ENCODE data around the gene RHBDD1.
A peak's percentile ranks its signal among the peaks of the same experiment; 100 is the strongest.
"Not testable (repeated sequence)": the region's sequence is repeated elsewhere in the genome, so short reads cannot be mapped to it uniquely, and the experiment has no call there.

RHBDD1 gene

DNA sequence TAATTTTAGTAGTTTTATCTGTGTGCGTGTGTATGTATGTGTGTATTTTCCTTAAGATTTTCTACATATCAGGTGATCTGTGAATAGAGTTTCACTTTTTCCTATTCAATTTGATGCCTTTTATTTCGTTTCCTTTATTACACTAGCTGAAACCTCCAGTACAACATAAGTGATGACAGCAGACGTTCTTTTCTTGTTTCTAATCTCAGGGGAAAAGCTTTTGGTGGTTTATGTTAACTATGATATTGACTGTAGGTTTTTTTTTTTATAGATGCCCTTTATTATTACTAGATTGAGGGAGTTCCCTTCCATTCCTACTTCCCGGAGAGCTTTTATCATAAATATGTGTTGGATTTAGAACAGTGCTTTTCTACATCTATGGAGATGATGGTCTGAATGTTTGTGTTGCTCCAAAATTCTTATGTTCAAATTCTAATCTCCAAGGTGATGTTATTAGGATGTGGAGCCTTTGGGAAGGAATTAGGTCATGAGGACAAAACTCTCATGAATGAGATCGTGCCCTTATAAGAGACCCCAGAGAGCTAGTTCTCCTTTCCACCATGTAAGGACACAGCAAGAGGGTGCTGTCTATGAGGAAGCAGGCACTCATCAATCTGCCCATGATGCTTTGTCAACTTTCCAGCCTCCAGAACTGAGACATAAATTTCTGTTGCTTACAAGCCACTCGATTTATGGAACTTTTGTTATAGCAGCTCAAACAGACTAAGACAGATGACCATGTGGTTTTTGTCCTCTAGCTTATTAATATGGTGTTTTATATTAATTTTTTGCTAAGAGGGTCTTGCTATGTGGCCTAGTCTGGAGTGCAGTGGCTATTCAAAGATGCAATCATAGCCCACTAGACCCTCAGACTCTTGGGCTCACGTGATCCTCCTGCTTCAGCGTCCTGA lies 5.9 kb upstream of the RHBDD1 start:
- no peak for ATAC-seq (ENCODE audit: low read depth)
- no peak overlapping the region for H3K27ac ChIP-seq (ENCODE audit: poor library complexity, severe bottlenecking)
- no peaks in the 10 kb centered on the region for H3K9me3 ChIP-seq (ENCODE audit: severe bottlenecking)
- no peak for DNase-seq (ENCODE audit: low spot score)
- no peak overlapping the region for H3K4me3 ChIP-seq (ENCODE audit: severe bottlenecking)
- peaks cover 3% of the 10 kb centered on the region for H3K4me1 ChIP-seq (ENCODE audit: insufficient read depth, poor library complexity, severe bottlenecking)
- H3K27me3 ChIP-seq (ENCODE audit: insufficient read depth, poor library complexity, severe bottlenecking) = no peaks in the 10 kb centered on the region
- H3K36me3 ChIP-seq (ENCODE audit: low read depth) = no peaks in the 10 kb centered on the region
- TF ChIP-seq, protein P1, sequence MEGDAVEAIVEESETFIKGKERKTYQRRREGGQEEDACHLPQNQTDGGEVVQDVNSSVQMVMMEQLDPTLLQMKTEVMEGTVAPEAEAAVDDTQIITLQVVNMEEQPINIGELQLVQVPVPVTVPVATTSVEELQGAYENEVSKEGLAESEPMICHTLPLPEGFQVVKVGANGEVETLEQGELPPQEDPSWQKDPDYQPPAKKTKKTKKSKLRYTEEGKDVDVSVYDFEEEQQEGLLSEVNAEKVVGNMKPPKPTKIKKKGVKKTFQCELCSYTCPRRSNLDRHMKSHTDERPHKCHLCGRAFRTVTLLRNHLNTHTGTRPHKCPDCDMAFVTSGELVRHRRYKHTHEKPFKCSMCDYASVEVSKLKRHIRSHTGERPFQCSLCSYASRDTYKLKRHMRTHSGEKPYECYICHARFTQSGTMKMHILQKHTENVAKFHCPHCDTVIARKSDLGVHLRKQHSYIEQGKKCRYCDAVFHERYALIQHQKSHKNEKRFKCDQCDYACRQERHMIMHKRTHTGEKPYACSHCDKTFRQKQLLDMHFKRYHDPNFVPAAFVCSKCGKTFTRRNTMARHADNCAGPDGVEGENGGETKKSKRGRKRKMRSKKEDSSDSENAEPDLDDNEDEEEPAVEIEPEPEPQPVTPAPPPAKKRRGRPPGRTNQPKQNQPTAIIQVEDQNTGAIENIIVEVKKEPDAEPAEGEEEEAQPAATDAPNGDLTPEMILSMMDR (IDR thresholded peaks at IDR 0.05; ENCODE audit: poor library complexity, severe bottlenecking) = no peak

DNA sequence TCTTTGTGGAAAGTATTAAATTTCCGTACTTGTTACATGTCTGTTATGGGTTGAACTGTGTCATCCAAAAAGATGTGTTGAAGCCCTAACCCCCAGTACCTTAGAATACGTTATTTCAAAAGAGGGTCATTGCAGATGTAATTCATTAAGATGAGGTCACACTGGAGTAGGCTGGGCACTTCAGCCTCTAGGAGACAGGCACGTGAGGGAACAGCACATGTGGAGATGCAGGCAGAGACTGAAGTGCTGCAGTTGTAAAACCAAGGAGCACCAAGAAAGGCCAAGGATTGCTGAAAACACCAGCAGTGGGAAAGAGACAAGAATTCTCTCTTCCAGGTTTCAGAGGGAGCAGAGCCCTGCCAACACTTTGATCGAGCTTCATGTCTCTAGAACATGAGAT lies 4.6 kb upstream of the RHBDD1 start:
- no peak overlapping the region for H3K4me3 ChIP-seq (ENCODE audit: severe bottlenecking)
- TF ChIP-seq, protein P1 (IDR thresholded peaks at IDR 0.05; ENCODE audit: poor library complexity, severe bottlenecking) = no peak
- peaks cover 4% of the 10 kb centered on the region for H3K4me1 ChIP-seq (ENCODE audit: insufficient read depth, poor library complexity, severe bottlenecking)
- no peaks in the 10 kb centered on the region for H3K36me3 ChIP-seq (ENCODE audit: low read depth)
- ATAC-seq (ENCODE audit: low read depth) (no peak), DNase-seq (ENCODE audit: low spot score) (no peak)
- no peak overlapping the region for H3K27ac ChIP-seq (ENCODE audit: poor library complexity, severe bottlenecking)
- no peaks in the 10 kb centered on the region for H3K9me3 ChIP-seq (ENCODE audit: severe bottlenecking)
- H3K27me3 ChIP-seq (ENCODE audit: insufficient read depth, poor library complexity, severe bottlenecking) = no peaks in the 10 kb centered on the region

DNA sequence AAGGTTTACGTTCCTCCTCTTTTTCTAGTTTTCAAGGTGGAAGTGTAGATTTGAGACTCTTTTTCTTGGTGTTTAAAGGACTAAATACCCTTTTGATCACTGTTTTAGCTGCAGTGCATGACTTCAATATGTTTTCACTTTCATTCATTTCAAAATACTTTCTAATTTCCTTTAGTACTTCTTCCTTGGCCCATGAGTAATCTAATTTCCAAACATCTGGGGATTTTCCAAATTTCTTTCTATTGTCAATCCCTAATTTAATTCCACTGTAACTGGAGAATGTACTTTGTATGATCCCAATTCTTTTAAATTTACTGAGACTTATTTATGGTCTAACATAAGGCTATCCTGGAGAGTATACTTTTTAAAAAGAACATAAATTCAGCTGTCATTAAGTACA lies 3.8 kb upstream of the RHBDD1 start:
- no peaks in the 10 kb centered on the region for H3K36me3 ChIP-seq (ENCODE audit: low read depth)
- TF ChIP-seq, protein P1 (IDR thresholded peaks at IDR 0.05; ENCODE audit: poor library complexity, severe bottlenecking) = no peak
- ATAC-seq (ENCODE audit: low read depth) = no peak
- H3K9me3 ChIP-seq (ENCODE audit: severe bottlenecking) = no peaks in the 10 kb centered on the region
- H3K4me1 ChIP-seq (ENCODE audit: insufficient read depth, poor library complexity, severe bottlenecking) = peaks cover 5% of the 10 kb centered on the region
- DNase-seq (ENCODE audit: low spot score) = no peak
- H3K4me3 ChIP-seq (ENCODE audit: severe bottlenecking) = no peak overlapping the region
- H3K27me3 ChIP-seq (ENCODE audit: insufficient read depth, poor library complexity, severe bottlenecking) = no peaks in the 10 kb centered on the region
- H3K27ac ChIP-seq (ENCODE audit: poor library complexity, severe bottlenecking) = no peak overlapping the region

- not testable (repeated sequence) for H3K9me3 ChIP-seq (ENCODE audit: severe bottlenecking); DNase-seq (ENCODE audit: low spot score); ATAC-seq (ENCODE audit: low read depth); H3K27me3 ChIP-seq (ENCODE audit: insufficient read depth, poor library complexity, severe bottlenecking)
- peaks cover 12% of the 10 kb centered on the region; the same call in 1 of the 2 replicates for H3K36me3 ChIP-seq (ENCODE audit: low read depth)
- H3K27ac ChIP-seq (ENCODE audit: poor library complexity, severe bottlenecking) = peak overlapping the region; percentile 82
- peak overlapping the region; percentile 59 for H3K4me3 ChIP-seq (ENCODE audit: severe bottlenecking)
- peaks cover 24% of the 10 kb centered on the region for H3K4me1 ChIP-seq (ENCODE audit: insufficient read depth, poor library complexity, severe bottlenecking)
Measured at GRCh38 chr2:226834880-226835279, 974 bp upstream of the RHBDD1 start.

DNA sequence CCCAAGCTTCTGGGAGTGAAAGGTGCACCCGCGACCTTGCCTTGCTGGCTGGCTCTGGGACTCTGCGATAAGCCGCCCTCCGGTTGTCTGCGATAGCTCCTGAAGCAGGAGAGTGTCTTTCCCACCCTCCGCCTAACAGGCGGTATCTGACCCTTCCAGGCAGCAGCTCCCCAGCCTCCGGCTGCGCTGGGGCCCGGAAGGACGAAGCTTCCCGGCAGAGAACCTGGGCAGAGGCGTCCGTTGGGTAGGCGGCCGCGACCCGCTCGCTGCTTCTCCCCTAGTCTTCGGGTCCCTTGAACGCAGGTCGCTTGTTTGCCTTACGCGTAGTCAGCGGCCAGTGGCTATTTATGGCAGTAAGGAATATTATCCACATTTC lies 446 bp upstream of the RHBDD1 start:
- peak; percentile 5 for ATAC-seq (ENCODE audit: low read depth)
- no peak for DNase-seq (ENCODE audit: low spot score)
- peaks cover 24% of the 10 kb centered on the region for H3K4me1 ChIP-seq (ENCODE audit: insufficient read depth, poor library complexity, severe bottlenecking)
- H3K27ac ChIP-seq (ENCODE audit: poor library complexity, severe bottlenecking) = peak overlapping the region; percentile 82
- H3K27me3 ChIP-seq (ENCODE audit: insufficient read depth, poor library complexity, severe bottlenecking) = no peaks in the 10 kb centered on the region
- no peaks in the 10 kb centered on the region for H3K9me3 ChIP-seq (ENCODE audit: severe bottlenecking)
- TF ChIP-seq, protein P1 (IDR thresholded peaks at IDR 0.05; ENCODE audit: poor library complexity, severe bottlenecking) = no peak
- H3K4me3 ChIP-seq (ENCODE audit: severe bottlenecking) = peak overlapping the region; percentile 59
- H3K36me3 ChIP-seq (ENCODE audit: low read depth) = peaks cover 12% of the 10 kb centered on the region; the same call in 1 of the 2 replicates

Data from RWPE2 (cell line).